ENCODE measurements around the gene KCNK5. TPM values are rescaled to one million over a fixed set of nuclear protein-coding genes. Genes with fewer than 3 reads are reported as not detected.

Gene KCNK5
- total and polyA plus RNA-seq, 4 experiments from 2014 or later, result 0.17 to 0.83 (median 0.79) TPM; not detected in 1

DNA sequence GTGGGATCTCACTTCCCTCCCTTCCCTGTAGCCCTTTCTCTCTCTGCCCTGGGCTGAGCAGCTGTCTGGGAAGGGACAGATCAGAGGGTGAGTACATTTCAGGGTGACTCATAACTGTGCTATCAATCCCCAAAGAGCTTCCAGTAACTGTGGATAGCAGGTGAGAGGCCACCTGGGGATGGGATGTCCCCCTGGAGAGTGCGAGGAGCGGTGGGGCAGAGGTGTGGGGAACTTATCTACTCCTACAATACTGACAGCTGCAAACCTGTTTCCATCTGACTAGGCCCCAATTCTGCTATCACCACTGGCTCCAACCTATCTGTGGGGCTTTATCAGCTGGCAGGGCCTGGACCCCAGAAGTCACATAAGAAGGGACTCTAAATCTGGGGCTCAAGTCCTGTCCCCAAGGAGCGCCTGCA, 32.6 kb downstream of the KCNK5 start:
- intact Hi-C loops (cut with micrococcal nuclease), result no loop called here
- no peak overlapping the region for H3K4me3 Mint-ChIP-seq
- H3K4me3 ChIP-seq (ENCODE audit: low read length in 2 of 2), result no peak overlapping the region
- peaks cover 0 to 2% (median 0%) of the 10 kb centered on the region in 4 donors for H3K4me1 Mint-ChIP-seq
- ChIA-PET POLR2A (ENCODE audit: partially characterized antibody) (no interaction called here), CTCF (ENCODE audit: partially characterized antibody) (interaction anchor here (1.0 kb wide), 1 partner anchor 14 kb away, joined by 3 read pairs; no protein-coding TSS in a partner anchor)
- H3K4me1 ChIP-seq (ENCODE audit: insufficient read depth, low read length), result no peaks in the 10 kb centered on the region
- peaks cover 0 to 4% of the 10 kb centered on the region in 2 donors for H3K36me3 Mint-ChIP-seq
- no peak for DNase-seq
- no peaks in the 10 kb centered on the region for H3K27me3 ChIP-seq (ENCODE audit: insufficient read depth, low read length)
- no peak overlapping the region for H3K27ac ChIP-seq (ENCODE audit: low read depth, low read length)
- H3K9me3 ChIP-seq (ENCODE audit: control insufficient read depth in 1 of 2, low read length in 2 of 2), result no peaks in the 10 kb centered on the region
- H3K27me3 Mint-ChIP-seq, result no peaks in the 10 kb centered on the region
- H3K9me3 Mint-ChIP-seq, result no peaks in the 10 kb centered on the region
- no peaks in the 10 kb centered on the region for H3K36me3 ChIP-seq (ENCODE audit: insufficient read depth, low read length)
- H3K27ac Mint-ChIP-seq, result no peak overlapping the region

DNA sequence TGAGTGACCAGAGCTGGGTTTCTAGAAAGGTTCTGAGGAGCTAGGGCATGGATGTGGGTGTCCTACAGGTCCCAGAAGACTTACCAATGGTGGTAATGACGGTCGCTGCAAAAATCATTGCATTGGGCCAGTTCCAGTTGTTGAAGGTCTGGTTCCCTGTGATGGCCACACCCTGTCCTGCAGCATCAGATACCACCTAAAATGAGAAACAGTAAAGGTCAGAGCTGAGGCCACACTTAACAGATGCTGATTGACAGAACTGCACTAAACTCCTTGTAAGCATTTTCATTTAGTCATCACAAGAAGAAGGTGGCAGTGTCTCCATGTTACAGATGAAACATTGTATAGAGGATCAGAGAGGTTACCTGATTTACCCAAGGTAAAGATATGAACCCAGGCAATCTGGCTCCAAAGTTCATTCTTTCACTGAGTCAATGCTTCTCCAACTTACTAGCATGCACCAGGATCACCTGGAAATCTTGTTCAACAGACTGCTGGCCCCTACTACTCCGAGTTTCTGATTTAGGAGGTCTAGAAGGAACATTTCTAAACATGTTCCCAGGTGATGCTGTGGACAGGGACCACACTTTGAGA, 33.4 kb downstream of the KCNK5 start:
- peak overlapping the region in 1 of 7 donors; percentile 44 for H3K27ac Mint-ChIP-seq
- Histone ChIP-seq H3K4me3 (ENCODE audit: low read length in 2 of 2) (no peak overlapping the region), H3K36me3 (ENCODE audit: insufficient read depth, low read length) (no peaks in the 10 kb centered on the region), H3K4me1 (ENCODE audit: insufficient read depth, low read length) (no peaks in the 10 kb centered on the region), H3K27me3 (ENCODE audit: insufficient read depth, low read length) (no peaks in the 10 kb centered on the region), H3K9me3 (ENCODE audit: control insufficient read depth in 1 of 2, low read length in 2 of 2) (no peaks in the 10 kb centered on the region), H3K27ac (ENCODE audit: low read depth, low read length) (no peak overlapping the region)
- no peaks in the 10 kb centered on the region for H3K9me3 Mint-ChIP-seq
- no peak for DNase-seq
- H3K4me1 Mint-ChIP-seq, result peaks cover 0 to 2% (median 0%) of the 10 kb centered on the region in 4 donors
- no peak overlapping the region for H3K4me3 Mint-ChIP-seq
- H3K36me3 Mint-ChIP-seq, result peaks cover 0 to 4% of the 10 kb centered on the region in 2 donors
- CTCF ChIA-PET (ENCODE audit: partially characterized antibody), result interaction anchor here (1.0 kb wide), 1 partner anchor 13 kb away, joined by 3 read pairs; no protein-coding TSS in a partner anchor
- H3K27me3 Mint-ChIP-seq, result no peaks in the 10 kb centered on the region
- intact Hi-C loops (cut with micrococcal nuclease), result no loop called here
- POLR2A ChIA-PET (ENCODE audit: partially characterized antibody), result no interaction called here

DNA sequence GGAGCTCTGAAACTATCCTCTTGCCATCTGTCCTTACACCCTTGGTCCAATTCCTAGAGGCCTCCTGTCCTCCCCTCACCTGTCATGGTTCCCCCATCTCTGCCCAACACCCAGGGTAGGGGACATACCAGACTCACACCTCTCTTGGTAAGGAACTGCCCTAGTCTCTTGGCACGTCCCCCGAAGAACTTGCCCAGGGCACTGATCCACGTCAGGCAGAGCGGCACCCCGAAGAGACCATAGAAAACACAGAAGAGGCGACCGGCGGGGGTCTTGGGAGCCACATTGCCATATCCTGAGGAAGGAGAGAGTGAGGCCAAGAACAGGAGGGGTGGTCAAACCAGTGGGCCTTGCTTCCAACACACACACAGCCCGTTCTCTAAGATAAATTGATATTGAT, 34.8 kb downstream of the KCNK5 start:
- H3K27me3 ChIP-seq (ENCODE audit: insufficient read depth, low read length), result no peaks in the 10 kb centered on the region
- no peak overlapping the region for H3K27ac Mint-ChIP-seq
- no peaks in the 10 kb centered on the region for H3K9me3 ChIP-seq (ENCODE audit: control insufficient read depth in 1 of 2, low read length in 2 of 2)
- H3K36me3 Mint-ChIP-seq, result peaks cover 0 to 4% of the 10 kb centered on the region in 2 donors
- POLR2A ChIA-PET (ENCODE audit: partially characterized antibody), result no interaction called here
- H3K27ac ChIP-seq (ENCODE audit: low read depth, low read length), result no peak overlapping the region
- peaks cover 3% of the 10 kb centered on the region for H3K4me1 ChIP-seq (ENCODE audit: insufficient read depth, low read length)
- no peaks in the 10 kb centered on the region for H3K27me3 Mint-ChIP-seq
- H3K4me1 Mint-ChIP-seq, result peaks cover 0 to 2% (median 0%) of the 10 kb centered on the region in 4 donors
- intact Hi-C loops (cut with micrococcal nuclease), result no loop called here
- CTCF ChIA-PET (ENCODE audit: partially characterized antibody), result interaction anchor here (1.9 kb wide), 1 partner anchor 108 kb away, joined by 4 read pairs; no protein-coding TSS in a partner anchor
- DNase-seq, result no peak
- no peaks in the 10 kb centered on the region for H3K9me3 Mint-ChIP-seq
- no peak overlapping the region for H3K4me3 Mint-ChIP-seq
- H3K36me3 ChIP-seq (ENCODE audit: insufficient read depth, low read length), result no peaks in the 10 kb centered on the region
- no peak overlapping the region for H3K4me3 ChIP-seq (ENCODE audit: low read length in 2 of 2)

DNA sequence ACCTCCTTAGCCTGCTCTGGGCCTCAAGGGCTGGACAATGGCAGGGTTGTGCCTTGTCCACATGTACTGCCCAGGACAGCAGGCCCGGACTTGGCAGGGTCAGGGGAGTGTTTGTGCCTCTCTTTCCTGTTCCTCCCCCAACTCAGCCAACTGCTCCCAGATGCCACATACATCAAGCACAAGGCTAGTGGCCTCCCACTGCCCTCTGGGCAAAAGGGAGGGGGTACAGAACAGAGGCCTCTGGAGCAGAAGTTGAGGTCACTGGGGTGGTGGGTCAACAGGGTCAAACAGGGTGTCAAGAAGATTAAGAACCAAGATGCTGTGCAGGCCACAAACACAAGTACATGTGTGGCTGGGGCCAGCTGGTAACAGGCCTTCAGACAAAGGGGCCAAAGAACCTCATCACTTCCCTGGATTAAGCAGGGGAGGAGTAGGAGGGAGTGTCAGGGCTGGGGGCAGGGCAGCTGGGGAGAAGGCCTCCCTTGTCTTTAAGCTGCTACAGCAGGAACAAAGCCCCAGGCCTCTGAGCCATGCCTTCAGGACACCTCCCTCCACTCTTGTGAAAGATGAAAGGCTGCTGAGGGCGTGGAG, 36.0 kb downstream of the KCNK5 start:
- Histone ChIP-seq H3K27ac (ENCODE audit: low read depth, low read length) (no peak overlapping the region), H3K9me3 (ENCODE audit: control insufficient read depth in 1 of 2, low read length in 2 of 2) (no peaks in the 10 kb centered on the region), H3K4me3 (ENCODE audit: low read length in 2 of 2) (no peak overlapping the region), H3K4me1 (ENCODE audit: insufficient read depth, low read length) (peaks cover 9% of the 10 kb centered on the region), H3K36me3 (ENCODE audit: insufficient read depth, low read length) (no peaks in the 10 kb centered on the region), H3K27me3 (ENCODE audit: insufficient read depth, low read length) (no peaks in the 10 kb centered on the region)
- Mint-ChIP-seq H3K4me3 (peak overlapping the region in 1 of 8 donors; percentile 17), H3K36me3 (peaks cover 0 to 4% of the 10 kb centered on the region in 2 donors), H3K4me1 (peaks cover 0 to 6% (median 5%) of the 10 kb centered on the region in 4 donors), H3K27ac (no peak overlapping the region), H3K9me3 (no peaks in the 10 kb centered on the region), H3K27me3 (no peaks in the 10 kb centered on the region)
- ChIA-PET POLR2A (ENCODE audit: partially characterized antibody) (no interaction called here), CTCF (ENCODE audit: partially characterized antibody) (interaction anchor here (1.9 kb wide), 1 partner anchor 110 kb away, joined by 4 read pairs; no protein-coding TSS in a partner anchor)
- intact Hi-C loops (cut with micrococcal nuclease), result no loop called here
- no peak for DNase-seq

DNA sequence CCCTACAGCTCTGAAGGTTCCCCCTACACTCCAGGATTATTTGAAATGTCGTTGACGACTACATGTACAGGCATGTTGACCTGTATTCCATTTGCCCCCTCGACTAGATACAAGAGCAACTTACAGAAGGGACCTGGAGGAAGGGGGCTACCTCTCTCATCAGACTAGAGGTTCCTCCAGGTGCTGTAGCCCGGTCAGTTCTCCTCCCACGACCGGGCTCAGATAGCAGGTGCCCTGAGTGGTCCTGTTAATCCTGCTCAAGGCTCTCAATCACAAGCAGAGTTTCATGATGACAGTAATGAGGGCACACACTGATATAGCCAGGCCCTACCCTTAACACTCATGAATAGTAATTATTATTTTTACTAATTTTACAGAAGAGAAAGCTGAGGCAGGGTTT, 36.5 kb downstream of the KCNK5 start:
- Mint-ChIP-seq H3K9me3 (no peaks in the 10 kb centered on the region), H3K27me3 (no peaks in the 10 kb centered on the region), H3K4me3 (no peak overlapping the region), H3K36me3 (peaks cover 0 to 4% of the 10 kb centered on the region in 2 donors), H3K27ac (no peak overlapping the region), H3K4me1 (peaks cover 0 to 8% (median 5%) of the 10 kb centered on the region in 4 donors)
- Histone ChIP-seq H3K36me3 (ENCODE audit: insufficient read depth, low read length) (no peaks in the 10 kb centered on the region), H3K4me3 (ENCODE audit: low read length in 2 of 2) (no peak overlapping the region), H3K4me1 (ENCODE audit: insufficient read depth, low read length) (peaks cover 9% of the 10 kb centered on the region), H3K27me3 (ENCODE audit: insufficient read depth, low read length) (no peaks in the 10 kb centered on the region), H3K9me3 (ENCODE audit: control insufficient read depth in 1 of 2, low read length in 2 of 2) (no peaks in the 10 kb centered on the region), H3K27ac (ENCODE audit: low read depth, low read length) (no peak overlapping the region)
- CTCF ChIA-PET (ENCODE audit: partially characterized antibody), result interaction anchor here (1.9 kb wide), 1 partner anchor 110 kb away, joined by 4 read pairs; no protein-coding TSS in a partner anchor
- POLR2A ChIA-PET (ENCODE audit: partially characterized antibody), result no interaction called here
- no peak for DNase-seq
- intact Hi-C loops (cut with micrococcal nuclease), result no loop called here

DNA sequence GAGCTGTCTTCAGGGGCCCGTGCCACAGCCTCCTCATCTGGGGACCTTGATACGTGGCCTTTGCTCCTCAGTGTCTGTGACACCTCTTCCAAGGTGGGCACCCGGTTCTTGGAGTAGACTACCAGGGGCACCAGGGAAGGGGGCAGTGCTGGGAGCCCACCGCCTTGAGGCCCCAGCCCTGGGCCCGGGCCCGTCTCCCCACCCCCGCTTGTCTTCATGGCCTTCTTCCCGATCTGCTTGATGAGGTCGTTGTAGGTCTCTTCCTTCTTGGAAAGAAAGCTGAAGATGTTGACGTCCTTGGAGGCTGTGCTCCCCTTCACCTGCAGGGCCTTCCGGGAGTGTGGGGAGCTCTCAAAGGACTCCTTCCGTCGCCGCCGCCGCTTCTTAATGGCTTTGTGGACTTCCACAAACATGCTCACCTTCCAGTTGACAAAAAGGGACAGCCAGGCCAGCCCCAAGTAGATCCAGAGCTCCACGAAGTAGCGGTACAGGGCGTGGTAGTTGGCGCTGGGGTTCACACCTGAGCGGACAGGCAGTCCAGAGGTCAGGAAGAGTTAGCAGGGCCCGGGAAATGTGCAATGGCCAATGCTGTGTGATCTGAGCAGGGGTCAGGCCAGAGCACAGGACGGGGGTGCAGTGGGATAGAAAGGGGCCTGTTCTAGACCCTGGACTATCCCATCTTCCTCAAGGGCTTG, 37.9 kb downstream of the KCNK5 start:
- DNase-seq, result no peak
- Mint-ChIP-seq H3K27ac (no peak overlapping the region), H3K4me3 (no peak overlapping the region), H3K4me1 (peaks cover 0 to 8% (median 5%) of the 10 kb centered on the region in 4 donors), H3K36me3 (peaks cover 0 to 4% of the 10 kb centered on the region in 2 donors), H3K27me3 (no peaks in the 10 kb centered on the region), H3K9me3 (no peaks in the 10 kb centered on the region)
- ChIA-PET POLR2A (ENCODE audit: partially characterized antibody) (no interaction called here), CTCF (ENCODE audit: partially characterized antibody) (no interaction called here)
- Histone ChIP-seq H3K9me3 (ENCODE audit: control insufficient read depth in 1 of 2, low read length in 2 of 2) (no peaks in the 10 kb centered on the region), H3K27ac (ENCODE audit: low read depth, low read length) (no peak overlapping the region), H3K4me1 (ENCODE audit: insufficient read depth, low read length) (peaks cover 9% of the 10 kb centered on the region), H3K36me3 (ENCODE audit: insufficient read depth, low read length) (no peaks in the 10 kb centered on the region), H3K4me3 (ENCODE audit: low read length in 2 of 2) (no peak overlapping the region), H3K27me3 (ENCODE audit: insufficient read depth, low read length) (no peaks in the 10 kb centered on the region)
- intact Hi-C loops (cut with micrococcal nuclease), result no loop called here

DNA sequence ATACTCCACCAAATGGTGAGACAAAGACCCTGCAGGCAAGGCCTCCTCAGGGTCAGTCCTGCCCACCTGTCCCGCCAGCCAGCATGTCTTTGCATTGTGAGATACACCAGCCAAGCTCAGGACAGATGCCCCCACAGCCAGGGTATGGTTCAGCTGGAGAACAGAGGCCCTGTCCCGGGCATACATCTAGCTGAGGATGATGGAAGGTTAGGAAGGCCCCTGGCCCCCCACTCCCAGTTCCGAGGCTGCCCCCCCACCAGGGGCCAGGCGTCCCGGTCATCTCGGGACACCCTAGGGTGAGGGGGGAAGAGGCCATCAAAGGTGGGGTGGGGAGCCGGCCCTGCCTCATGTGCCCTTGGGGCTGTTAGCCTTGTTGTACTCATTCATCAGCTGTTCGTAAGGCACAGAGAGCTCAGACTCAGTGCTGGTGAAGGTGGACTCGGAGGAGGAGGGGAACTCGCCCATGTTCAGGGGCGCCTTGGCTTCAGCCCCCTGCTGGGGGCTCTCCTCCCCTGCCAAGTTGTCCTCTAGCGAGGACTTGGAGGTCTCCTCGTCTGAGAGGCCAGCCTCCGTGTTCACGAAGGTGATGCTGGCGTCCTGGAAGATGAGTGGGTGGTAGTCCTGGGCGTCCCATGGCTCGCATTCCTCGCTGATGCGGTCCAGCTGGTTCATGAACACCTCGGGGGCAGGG, 38.6 kb downstream of the KCNK5 start:
- Histone ChIP-seq H3K4me3 (ENCODE audit: low read length in 2 of 2) (no peak overlapping the region), H3K9me3 (ENCODE audit: control insufficient read depth in 1 of 2, low read length in 2 of 2) (no peaks in the 10 kb centered on the region), H3K36me3 (ENCODE audit: insufficient read depth, low read length) (no peaks in the 10 kb centered on the region), H3K27ac (ENCODE audit: low read depth, low read length) (no peak overlapping the region), H3K27me3 (ENCODE audit: insufficient read depth, low read length) (no peaks in the 10 kb centered on the region), H3K4me1 (ENCODE audit: insufficient read depth, low read length) (peaks cover 9% of the 10 kb centered on the region)
- Mint-ChIP-seq H3K9me3 (no peaks in the 10 kb centered on the region), H3K4me3 (no peak overlapping the region), H3K4me1 (peaks cover 0 to 8% (median 5%) of the 10 kb centered on the region in 4 donors), H3K27ac (peak overlapping the region in 1 of 7 donors; percentile 19), H3K36me3 (peaks cover 0 to 4% of the 10 kb centered on the region in 2 donors), H3K27me3 (no peaks in the 10 kb centered on the region)
- POLR2A ChIA-PET (ENCODE audit: partially characterized antibody), result no interaction called here
- CTCF ChIA-PET (ENCODE audit: partially characterized antibody), result interaction anchor here (1.0 kb wide), 3 partner anchors 112 to 157 kb away, joined by 3 to 6 read pairs (median 3); no protein-coding TSS in a partner anchor
- intact Hi-C loops (cut with micrococcal nuclease), result no loop called here
- DNase-seq, result no peak
